ENCODE measurements around the gene DOK1.

DOK1 gene

GRCh38 chr2:74573747-74574562, 19.4 kb downstream of the DOK1 start:
- TF ChIP-seq CTCF (IDR thresholded peaks at IDR 0.05; ENCODE audit: extremely low read depth, insufficient read depth, missing control alignments): no peak
- DNase-seq (ENCODE audit: low spot score): no peak
- in situ Hi-C loops (cut with MboI; ENCODE audit: low pct_unique_long_range_greater_than_20kb, low sequenced_read_pairs, unreplicated experiment): no loop called here

DNA sequence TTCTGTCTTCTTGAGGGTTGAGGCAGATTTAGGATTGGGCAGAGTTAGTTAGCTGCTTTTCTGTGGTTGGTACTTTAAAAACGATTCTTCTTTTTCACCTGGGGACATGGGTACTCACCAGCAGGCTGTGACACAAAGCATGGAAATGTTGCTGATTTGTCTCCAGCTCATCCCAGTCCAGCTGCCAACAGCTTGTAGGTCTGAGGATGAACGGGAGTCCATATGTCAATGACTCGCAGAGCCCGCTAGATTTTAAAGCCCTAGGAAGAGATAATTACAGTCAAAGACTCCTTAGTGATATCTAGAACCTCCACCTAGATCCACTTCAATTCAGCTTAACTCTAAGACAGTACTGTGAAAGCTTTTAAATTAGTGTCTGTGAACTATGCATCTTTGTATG, 20.8 kb downstream of the DOK1 start:
- DNase-seq (ENCODE audit: low spot score): no peak
- no peak for TF ChIP-seq CTCF (IDR thresholded peaks at IDR 0.05; ENCODE audit: extremely low read depth, insufficient read depth, missing control alignments)
- in situ Hi-C loops (cut with MboI; ENCODE audit: low pct_unique_long_range_greater_than_20kb, low sequenced_read_pairs, unreplicated experiment): loop anchor here (25.0 kb wide), 1 partner anchor 88 kb away; the partner anchor contains the start of genes CCDC142, LBX2 and TTC31

DNA sequence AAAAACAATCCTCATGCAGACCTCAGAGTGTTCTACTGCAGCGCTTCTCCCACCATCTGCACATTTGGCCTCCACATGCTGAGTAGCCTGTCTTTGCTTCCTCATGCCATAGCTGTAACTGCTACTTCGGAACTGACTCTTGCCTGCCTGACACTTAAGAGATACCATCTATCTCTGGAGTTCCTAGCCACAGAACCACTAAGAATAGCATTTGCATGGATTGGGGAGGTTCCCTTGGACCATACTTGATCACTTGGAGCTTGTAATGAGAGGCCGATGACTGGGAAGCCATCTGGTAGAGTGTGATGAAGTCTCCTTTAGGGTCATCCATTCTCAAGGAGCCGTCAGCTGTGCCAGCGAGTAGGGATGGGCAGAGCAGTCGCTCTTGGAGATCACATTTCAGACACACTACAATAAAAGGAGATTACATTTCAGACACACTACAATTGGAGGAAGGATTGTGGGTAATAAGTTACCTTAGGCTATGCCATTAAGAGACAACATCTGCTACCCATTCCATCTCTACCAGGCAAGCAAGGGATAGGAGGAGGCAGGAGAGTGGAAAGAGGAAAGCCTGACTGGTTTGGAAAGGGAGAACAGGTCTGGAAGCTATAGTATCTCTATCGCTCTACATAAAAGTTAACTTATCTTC, 21.8 kb downstream of the DOK1 start:
- TF ChIP-seq CTCF (IDR thresholded peaks at IDR 0.05; ENCODE audit: extremely low read depth, insufficient read depth, missing control alignments): no peak
- DNase-seq (ENCODE audit: low spot score): no peak
- in situ Hi-C loops (cut with MboI; ENCODE audit: low pct_unique_long_range_greater_than_20kb, low sequenced_read_pairs, unreplicated experiment): loop anchor here (25.0 kb wide), 1 partner anchor 89 kb away; the partner anchor contains the start of genes CCDC142, LBX2 and TTC31

- in situ Hi-C loops (cut with MboI; ENCODE audit: low pct_unique_long_range_greater_than_20kb, low sequenced_read_pairs, unreplicated experiment): loop anchor here (25.0 kb wide), 1 partner anchor 90 kb away; the partner anchor contains the start of genes CCDC142, LBX2 and TTC31
- no peak for DNase-seq (ENCODE audit: low spot score)
- no peak for TF ChIP-seq CTCF (IDR thresholded peaks at IDR 0.05; ENCODE audit: extremely low read depth, insufficient read depth, missing control alignments)
These were observed 22.3 kb downstream of the DOK1 start for GRCh38 chr2:74576863-74577229.

DNA sequence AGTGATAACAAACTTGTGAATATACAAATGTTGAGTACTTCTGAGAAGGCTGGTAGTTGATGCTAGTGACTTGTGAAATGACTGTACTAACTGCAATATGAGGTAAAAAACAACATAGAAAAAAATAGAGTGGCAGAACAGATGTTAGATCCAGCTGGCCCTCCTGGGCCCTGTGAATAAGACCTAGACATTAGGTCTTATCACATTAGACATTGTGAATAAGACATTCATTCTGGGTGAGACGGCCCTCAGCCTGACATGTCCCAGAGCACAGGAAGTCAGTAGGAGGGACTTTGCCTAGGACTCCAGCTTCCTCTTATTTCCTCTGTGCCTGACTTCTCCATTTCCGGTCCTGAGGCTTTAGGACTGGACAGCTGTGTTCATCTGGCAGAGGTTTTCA, 22.9 kb downstream of the DOK1 start:
- TF ChIP-seq CTCF (IDR thresholded peaks at IDR 0.05; ENCODE audit: extremely low read depth, insufficient read depth, missing control alignments): no peak
- no peak for DNase-seq (ENCODE audit: low spot score)
- in situ Hi-C loops (cut with MboI; ENCODE audit: low pct_unique_long_range_greater_than_20kb, low sequenced_read_pairs, unreplicated experiment): loop anchor here (25.0 kb wide), 1 partner anchor 90 kb away; the partner anchor contains the start of genes CCDC142, LBX2 and TTC31

DNA sequence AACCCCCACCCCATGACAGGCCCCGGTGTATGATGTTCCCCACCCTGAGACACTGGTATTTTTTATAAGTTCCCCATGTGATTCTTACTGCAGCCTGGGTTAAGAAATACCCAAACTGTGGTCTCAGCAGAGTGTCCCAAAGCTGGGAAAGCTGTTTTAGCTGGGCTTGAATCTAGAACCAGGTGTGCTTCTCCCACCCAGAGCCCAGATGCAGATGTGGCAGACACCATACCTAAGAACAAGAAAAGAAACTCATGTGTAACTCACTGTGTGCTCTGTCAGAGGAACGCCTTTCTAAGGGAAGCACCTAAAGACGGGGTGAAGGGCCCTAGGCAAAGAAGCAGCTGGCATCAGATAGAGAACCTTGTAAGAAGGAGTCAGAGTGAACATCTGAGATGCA, 23.9 kb downstream of the DOK1 start:
- no peak for DNase-seq (ENCODE audit: low spot score)
- in situ Hi-C loops (cut with MboI; ENCODE audit: low pct_unique_long_range_greater_than_20kb, low sequenced_read_pairs, unreplicated experiment): loop anchor here (25.0 kb wide), 1 partner anchor 91 kb away; the partner anchor contains the start of genes CCDC142, LBX2 and TTC31
- TF ChIP-seq CTCF (IDR thresholded peaks at IDR 0.05; ENCODE audit: extremely low read depth, insufficient read depth, missing control alignments): no peak
